ENCODE results near the gene DTWD2.
"Not testable (repeated sequence)": the region's sequence is repeated elsewhere in the genome, so short reads cannot be mapped to it uniquely, and the experiment has no call there.

Gene DTWD2, protein sequence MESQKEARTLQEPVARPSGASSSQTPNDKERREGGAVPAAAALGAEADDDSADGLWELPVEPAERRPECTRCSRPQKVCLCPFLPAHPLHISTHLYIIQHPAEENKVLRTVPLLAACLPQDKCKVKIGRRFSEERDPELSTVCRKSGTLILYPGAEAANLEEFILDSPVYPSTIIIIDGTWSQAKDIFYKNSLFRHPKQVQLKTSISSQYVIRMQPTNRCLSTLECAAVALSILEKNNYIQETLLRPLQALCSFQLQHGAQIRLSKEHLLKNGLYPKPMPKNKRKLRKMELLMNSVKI

DNA sequence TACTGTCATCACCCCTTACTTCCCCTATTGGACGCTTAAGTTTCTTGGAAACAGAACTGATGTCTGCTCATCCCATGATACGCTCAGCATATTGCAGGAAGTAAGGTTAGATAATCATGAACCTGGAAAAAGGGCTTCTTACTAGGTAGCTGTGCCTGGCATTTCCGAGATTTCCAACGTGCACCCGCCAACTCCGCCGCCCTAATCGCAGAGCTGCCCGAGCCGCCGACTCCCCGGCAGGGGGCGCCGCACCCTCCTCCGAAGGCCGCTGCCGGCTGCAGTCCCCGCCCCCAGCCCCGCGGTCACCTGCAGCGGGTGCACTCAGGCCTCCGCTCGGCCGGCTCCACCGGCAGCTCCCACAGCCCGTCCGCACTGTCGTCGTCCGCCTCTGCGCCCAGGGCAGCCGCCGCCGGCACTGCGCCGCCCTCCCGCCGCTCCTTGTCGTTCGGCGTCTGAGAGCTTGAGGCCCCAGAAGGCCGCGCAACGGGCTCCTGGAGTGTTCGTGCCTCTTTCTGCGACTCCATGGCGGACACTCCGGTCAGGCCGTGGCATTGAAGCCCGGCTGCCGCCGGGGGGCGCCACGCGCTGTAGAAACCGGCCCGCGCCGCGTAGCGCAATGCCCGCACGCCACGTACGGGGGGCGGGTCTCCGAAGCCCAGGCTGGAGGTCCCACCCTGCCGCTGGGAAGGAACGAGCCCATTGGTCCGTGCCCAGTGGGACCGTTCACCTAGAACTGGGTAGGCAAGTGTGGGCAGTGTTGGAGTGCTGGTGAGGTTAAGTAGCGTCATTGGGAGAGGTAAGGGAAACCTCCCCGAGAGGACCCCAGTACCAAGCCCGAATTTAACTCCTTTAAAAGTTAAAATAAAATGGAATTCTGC, at the start of gene DTWD2:
DTWD2 (minus strand) TSS at position 560 of the 878 bp plus-strand sequence; CDS start at position 524, 36 bp downstream.
- peak; percentile 98 for DNase-seq

DNA sequence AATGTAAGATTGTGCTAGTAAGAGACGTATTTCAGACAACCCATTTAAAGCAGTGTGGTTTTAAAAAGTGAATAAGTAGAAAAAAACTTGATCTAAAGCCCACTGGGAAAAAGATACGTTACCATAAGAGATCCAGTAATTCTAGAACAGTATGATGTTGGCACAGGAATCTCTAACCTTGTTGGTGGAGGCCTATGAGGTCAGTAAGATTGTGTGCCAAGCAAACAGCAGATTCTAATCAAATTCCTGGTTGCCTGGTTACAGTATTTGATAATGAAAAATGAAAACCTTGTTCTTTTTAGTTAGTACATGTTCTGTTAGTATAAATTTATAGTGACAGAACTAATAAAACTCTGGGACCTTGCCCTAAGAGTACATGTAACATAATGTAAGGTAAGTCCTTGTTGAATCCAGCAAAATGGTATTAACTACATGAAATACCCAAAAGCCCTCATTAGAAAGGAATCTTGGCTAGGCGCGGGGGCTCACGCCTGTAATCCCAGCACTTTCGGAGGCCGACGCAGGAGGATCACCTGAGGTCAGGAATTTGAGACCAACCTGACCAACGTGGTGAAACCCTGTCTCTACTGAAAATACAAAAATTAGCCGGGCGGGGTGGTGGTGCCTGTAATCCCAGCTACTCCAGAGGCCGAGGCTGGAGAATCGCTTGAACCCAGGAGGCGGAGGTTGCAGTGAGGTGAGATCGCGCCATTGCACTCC, 49.3 kb upstream of the DTWD2 start:
- DNase-seq = peak; percentile 24

DNA sequence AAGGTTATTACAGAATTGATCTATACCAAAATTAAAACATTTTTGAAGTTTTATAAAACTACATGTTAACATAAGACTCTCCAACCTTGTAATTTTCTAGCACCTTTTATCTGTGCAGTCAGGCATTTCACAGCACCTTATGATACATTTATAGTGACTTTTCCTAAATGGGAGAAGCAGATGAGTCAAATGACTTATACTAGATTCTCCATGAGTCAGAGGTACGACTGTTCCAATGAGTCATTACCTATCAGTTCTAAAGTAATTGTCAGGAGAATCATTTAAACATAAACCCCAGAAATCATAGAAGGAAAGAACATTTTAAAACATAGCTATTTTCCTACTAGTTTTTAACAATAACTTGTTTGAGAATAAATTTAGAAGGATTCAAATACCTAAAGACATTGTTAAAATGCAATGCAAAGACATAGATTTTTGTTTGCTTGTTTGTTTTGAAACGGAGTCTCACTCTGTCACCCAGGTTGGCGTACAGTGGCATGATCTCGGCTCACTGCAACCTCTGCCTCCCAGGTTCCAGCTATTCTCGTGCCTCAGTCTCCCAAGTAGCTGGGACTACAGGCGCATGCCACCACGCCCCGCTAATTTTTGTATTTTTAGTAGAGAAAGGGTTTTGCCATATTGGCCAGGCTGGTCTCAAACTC, 47.9 kb upstream of the DTWD2 start:
- DNase-seq = peak; percentile 43

DNA sequence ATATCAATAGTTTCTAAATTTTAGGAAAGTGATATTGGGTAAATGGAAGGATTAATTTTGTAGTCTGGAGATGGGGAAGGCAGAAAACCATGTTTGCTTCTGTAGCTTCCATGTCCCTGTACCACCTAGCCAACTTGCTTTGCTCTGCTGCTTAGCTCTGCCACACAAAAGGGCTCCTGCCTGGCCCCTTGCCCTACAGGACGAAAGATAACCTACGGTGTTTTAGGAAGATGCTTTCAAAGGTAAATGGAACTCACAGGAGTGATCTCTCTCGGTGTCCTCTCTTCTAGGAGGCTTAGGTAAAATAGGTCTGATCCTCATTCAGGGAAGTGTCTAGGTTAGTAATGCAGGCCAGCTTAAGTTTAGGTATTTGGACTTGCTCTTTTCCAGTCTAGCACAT, 44.8 kb upstream of the DTWD2 start:
- no peak for DNase-seq

DNA sequence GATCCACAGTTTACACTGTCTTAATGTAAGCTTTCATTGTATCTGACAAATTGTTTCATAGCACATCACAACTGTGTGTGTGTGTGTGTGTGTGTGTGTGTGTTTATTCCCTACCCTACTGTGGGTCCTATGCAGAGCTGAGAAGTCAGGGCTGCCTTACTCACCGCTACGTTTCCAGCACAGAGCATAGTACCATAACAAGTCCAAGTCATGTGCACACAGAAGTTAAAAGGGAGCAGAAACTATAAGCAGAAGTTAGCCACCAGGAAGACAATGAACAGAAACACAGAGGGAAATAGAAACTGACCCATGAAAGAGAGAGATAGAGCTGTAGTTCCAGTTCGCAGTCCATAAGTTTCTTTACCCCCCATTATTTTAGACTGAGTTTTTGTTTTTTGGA, 44.3 kb upstream of the DTWD2 start:
- DNase-seq = no peak

DNA sequence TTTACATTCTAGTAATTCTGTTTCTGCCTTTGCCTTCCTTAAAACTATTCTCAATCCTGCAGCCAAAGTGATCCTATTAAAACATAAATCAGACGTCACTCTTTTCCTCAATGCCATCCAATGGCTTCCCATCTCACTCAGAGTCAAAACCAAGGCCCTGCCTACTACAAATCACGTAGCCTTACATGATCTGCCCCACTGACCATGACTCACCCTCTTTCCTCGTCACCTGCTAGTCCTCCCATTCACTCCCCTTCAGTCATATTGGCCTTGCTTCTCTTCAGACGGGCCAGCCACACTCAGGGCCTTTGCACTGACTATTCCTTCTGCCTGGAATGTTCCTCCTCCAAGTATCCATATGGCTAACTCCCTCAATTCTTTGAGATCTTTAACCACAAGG, 43.6 kb upstream of the DTWD2 start:
- peak; percentile 68 for DNase-seq

DNA sequence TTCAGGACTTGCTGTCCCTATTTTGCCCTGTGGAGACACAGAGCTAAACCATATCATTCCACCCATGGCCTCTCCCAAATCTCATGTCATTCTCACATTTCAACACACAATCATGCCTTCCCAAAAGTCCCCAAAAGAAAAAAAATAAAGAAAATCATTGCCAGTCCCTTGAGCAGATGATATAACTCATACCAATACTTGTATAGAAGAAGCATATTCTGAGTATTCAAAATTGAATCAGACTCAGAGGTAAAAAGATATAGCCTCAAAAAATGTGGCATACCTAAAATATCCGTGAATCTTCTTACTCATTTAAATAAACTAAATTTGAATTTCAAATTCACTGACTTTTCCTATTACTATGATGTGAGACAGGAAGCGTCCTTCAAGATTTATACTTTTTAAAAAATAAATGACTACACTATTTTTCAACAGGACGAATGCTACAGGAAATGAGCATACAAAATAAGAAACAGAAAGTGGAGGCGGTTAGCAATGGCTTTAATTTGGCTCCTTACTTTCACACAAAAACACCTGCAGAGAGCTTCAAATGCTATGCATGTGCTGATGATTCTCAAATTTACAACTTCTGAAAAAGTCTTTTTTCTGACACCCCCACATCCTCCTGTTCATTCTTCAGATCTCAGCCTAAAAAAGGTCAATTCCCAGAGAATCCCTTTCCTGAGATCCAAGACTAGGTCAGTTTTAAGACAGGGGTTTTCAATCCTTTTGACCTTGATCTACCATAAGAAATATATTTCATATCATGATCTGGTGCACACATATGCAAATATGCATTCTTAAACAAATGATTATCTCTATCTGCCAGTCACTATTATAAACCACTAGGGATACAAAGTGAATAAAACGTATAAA, 42.9 kb upstream of the DTWD2 start:
- DNase-seq = no peak

DNA sequence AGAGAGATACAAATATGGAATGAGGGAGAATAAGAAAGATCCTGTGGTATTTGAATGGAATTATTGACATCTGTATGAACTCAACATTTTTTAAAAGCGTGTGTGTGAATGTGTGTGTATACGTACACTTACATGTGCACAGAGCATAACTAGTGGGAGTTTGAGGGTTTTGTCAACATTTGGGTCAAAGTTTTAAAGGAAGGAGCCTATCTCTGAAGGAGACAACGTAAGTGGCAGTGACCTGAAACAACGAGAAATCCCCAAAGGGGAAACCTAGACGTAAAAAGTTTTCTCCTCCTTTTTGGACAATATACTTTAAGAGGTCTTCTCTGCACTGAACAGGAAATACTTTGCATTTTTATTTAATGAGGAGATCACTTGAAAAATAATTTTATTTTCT, 40.2 kb upstream of the DTWD2 start:
- DNase-seq = peak; percentile 25

DNA sequence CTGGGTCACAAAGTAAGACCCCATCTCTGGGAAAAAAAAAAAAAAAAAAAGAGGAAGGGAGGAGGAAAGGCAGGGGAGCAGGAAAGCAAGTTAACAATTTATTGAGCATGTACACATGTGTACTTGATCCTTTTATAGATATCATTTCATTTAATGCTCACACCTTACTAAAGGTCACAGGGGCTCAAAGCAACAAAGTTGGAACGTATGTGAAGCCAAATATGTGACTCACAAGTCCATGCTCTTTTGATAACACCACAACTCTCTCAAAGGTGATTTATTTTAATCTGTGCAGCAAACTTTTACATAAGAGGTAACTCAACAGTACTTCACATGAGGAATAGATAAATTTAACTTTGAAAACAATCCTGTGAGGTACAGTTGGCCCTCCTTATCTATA, 34.4 kb upstream of the DTWD2 start:
- DNase-seq = no peak

DNA sequence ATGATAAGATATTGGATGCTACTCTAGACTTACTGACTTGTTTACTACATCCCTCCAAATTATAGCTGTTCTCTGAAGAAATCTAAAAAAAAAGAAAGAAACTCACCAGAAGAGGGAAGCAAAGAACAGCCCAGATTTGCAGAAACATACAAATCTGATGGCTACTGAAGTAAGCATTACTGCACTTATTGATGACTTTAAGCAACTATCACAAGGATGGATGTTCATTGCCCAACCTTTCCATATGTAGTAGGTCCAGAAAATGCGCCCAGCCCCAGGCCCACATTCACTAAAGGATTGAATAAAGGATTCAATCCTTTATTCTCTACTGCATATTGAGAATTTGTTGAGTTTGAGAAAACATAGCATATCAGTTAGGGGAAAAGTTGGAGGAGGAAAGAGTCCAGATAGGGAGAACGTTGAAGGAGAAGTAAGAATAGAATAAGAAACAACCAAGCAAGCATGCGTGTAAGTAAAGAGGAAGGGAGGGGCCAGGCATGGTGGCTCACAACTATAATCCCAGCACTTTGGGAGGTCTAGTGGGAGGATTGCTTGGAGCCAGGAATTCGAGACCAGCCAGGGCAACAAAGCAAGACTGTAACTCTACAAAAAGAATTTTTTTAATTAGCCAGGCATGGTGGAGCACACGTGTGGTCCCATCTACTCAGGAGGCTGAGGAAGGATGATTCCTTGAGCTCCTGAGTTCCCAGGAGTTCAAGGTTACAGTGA, 33.8 kb upstream of the DTWD2 start:
- DNase-seq = peak; percentile 44

DNA sequence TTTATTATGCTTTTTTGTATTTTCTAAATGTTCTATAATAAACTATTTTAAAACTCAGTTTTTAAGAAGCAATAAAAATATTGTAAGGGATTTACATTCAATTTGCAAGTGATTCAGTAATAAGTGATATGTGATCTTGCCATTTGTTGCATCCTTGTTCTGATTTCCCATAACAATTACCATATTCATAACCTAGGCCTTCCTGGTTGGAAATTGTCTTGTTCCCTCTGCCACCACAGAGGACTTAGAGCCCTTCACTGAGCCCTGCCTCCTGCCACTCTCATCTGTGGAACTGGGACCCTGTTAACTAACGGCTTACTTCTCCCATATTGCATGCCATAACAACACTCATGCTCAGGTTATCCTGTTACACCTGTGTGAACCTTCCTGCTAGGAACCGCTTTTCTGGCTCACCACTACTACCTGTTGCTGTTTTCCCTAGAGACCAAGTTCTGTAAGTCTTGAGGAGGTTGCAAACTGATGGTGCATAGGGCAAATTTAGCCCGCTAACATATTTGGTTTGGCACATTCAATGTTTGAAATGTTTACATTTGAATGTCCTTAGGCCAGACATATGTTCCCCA, 32.9 kb upstream of the DTWD2 start:
- DNase-seq = no peak

DNA sequence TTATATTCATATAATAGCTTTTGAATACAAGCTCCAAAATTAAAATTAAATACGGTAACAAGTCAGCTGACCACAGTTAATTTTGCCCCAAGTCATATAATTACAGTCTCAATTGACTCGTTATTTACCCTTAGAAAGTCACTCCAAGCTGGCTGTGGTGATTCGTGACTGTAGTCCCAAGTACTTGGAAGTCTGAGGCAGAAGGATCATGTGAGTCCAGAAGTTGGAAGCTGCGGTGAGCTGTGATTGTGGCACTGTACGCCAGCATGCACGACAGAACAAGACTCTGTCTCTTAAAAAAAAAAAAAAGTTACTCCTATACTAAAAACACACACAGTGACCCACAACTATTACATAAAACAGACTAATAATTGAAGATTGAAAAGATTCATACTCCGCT, 31.6 kb upstream of the DTWD2 start:
- peak; percentile 4 for DNase-seq

DNA sequence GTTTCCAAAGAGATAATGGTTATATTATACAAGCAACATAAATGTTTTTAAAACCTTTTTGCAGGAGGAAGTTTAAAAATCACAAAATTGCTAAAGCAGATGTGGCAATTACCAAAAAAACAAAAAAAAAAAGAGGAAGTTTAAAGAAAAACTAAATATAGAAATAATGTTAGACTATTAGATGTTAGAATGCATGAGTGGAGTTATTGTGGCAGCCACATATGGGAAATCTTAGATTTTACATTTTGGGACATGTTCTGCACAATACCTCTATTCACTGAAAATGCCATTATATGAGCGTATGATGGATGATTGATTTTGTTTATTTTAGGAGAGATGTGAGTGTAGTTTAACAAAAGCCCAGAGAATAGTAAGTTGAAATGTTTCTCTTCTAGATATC, 31.2 kb upstream of the DTWD2 start:
- DNase-seq = no peak

DNA sequence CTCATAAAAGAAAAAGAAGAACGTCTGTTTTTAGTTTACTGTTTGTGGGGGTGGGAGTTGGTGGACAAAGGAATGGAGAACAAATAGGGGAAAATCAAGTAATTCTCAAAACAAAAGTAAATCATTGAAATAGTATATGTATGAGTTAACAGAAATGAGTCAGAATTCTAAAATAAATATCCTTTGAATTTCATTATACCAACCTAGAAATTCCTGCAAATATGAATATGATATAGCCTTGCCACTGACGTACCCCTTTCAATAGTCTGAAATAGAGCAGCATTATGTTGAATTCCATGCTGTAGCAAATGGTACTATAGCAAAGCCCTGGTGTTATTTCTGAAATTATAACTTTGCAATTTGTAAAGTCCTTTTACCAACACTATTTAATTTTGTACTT, 29.6 kb upstream of the DTWD2 start:
- DNase-seq = no peak

DNA sequence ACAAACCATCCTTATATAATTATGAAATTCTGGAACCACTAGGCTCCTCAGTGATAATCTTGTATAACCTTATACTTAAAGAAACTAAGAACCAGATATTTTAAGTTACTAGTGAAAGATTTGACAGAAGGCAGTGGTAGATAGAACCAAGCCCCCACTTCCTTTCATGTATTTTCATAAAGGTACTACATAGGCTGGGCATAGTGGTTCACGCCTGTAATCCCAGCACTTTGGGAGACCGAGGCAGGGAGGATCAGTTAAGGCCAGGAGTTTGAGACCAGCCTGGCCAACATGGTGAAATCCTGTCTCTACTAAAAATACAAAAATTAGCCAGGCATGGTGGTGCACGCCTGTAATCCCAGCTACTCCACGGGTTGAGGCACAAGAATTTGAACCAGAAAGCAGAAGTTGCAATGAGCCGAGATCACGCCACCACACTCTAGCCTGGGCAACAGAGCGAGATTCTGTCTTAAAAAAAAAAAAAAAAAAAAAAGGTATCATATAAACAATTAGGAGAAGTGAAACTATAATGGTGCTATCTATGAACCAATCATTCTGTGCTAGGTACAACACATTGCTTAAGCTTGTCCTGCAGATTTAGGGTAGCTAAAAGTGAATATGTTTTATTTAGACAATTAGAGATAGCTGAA, 27.9 kb upstream of the DTWD2 start:
- DNase-seq = no peak

DNA sequence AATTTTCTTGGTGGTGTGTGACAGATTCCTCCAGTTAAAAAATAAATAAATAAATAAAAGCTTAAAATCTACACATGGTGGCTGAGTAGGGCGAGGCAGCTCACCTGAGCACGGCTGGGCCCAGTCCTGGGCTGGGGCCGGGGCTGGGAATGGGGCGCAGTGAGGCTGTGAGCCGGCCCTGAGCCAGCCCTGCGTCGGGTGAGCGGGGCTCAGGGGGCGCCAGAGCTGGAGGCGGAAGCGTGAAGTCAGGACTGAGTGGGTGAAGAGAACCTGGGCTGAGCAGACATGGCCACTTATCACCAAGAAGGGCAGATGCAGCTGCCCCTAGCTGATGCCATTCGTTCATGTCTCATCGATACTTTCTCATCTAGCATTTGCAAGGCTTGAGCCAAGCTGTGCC, 22.8 kb upstream of the DTWD2 start:
- no peak for DNase-seq

DNA sequence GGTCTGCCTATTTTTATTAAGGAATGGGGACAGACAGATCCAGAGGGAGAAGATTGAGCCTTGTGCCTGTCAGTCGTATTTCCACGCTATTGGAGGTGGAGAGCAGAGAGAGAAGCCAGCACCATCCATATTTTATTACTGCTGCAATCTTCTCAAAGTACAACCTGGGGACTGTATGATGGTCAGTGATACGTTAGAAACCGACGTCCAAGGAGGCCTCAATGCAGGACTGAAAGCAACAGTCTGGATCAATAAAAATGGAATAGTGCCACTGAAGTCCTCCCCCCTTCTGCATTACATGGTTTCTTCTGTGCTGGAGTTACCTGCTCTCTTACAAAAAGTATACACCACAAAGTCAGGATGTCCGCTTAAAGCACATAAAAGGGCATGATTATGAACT, 21.9 kb upstream of the DTWD2 start:
- no peak for DNase-seq

DNA sequence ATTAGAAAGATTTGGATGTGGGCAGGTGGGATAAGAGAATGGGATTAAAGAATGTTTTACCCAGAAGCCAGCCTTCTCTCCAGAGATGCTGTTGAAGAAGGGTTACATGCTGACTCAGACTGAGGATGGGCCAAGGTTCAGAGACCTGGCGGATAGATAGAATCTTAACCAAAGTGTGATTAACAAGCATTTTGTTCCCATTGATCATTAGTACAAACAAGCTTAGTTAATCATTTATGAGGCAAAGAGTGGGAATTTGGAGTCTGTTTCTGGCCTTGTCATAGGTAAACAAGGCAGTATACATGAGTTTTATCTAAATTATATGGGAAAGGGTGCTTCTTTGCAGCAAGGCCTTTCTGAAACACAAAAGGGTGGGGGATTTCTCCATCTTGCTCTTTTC, 20.8 kb upstream of the DTWD2 start:
- DNase-seq = no peak

DNA sequence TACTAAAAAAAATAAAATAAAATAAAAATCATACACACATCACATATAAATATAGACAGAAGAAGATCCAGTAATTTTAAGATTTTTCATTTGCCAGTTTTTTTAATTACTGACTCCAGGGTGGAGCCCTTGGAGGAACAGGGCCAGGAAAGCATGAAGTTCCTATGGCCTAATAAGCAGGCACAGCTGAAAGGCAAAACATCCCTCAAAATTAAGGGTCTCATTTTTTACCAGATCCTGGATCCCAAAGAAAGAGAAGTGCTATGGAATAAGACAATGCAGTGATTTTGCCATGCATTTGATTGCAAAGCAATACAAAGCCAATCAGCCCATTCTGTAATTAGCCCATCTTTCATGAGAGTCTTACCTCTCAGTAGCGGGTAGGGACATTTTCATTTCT, 11.3 kb upstream of the DTWD2 start:
- DNase-seq = no peak

DNA sequence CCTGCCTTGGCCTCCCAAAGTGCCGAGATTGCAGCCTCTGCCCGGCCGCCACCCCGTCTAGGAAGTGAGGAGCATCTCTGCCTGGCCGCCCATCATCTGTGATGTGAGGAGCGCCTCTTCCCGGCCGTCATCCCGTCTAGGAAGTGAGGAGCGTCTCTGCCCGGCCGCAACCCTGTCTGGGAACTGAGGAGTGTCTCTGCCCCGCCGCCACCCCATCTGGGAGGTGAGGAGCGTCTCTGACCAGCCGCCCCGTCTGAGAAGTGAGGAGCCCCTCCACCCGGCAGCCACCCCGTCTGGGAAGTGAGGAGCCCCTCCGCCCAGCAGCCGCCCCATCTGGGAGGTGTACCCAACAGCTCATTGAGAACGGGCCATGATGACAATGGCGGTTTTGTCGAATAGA, 10.5 kb upstream of the DTWD2 start:
- not testable (repeated sequence) for DNase-seq

Measured in DMS53 (cell line).